Right lobe of liver (tissue), 4 donors: ENCODE data around the gene MKS1.

ENCODE experiments used
- CTCF ChIP-seq, 4 donors: fragments of 200-600 bp in 3 of 4; fragments of 450-650 bp in 1 of 4; IDR thresholded peaks; one replicate each; pipeline versions ENCODE4 v1.5.1 to v1.8.0; 2016 to 2022; ENCODE audit warnings: antibody characterized with exemption in 4 of 4, mild to moderate bottlenecking in 2 of 4
- POLR2A ChIP-seq: fragments of 450-650 bp; IDR thresholded peaks from one replicate; pipeline ENCODE4 v1.6.1; 2017; ENCODE audit warnings: antibody characterized with exemption, mild to moderate bottlenecking
- donor health status: DM: no; HTN: no; CAD: no.
- donor health status: DM: no; HTN: no; CAD: no.
- donor health status: DM: no; HTN: yes; CAD: no.

GRCh38 chr17:58236394-58236793, 17.3 kb upstream of the MKS1 start:
- no peak for TF ChIP-seq POLR2A
- no peak for TF ChIP-seq CTCF (IDR thresholded peaks at IDR 0.05)
